Thoracic aorta (tissue), 2 donors: ENCODE results near the gene USH2A. TPM values are rescaled to one million over a fixed set of nuclear protein-coding genes. Genes with fewer than 3 reads are reported as not detected.

Source experiments
- ATAC-seq: fragments of 150-250 bp; one replicate; pipeline ENCODE4 v1.8.0; 2017; ENCODE audit warnings: low read depth; ENCODE audit not compliant: insufficient number of reproducible peaks, low FRiP score
- DNase-seq: peaks from one replicate; pipeline ENCODE4 v3.0.0-alpha.2; 2020; ENCODE audit warnings: low spot score
- H3K27ac ChIP-seq, 2 donors: fragments of 200-600 bp; sonication (generic); 1 replicate in 1 of 2; 2 replicates in 1 of 2; pipeline ENCODE4 v1.5.1; 2016; ENCODE audit warnings: mild to moderate bottlenecking in 2 of 2, moderate library complexity in 2 of 2
- H3K27me3 ChIP-seq: fragments of 200-600 bp; sonication (generic); replicated peaks from 2 replicates; pipeline ENCODE4 v1.6.0; 2016; ENCODE audit warnings: mild to moderate bottlenecking; ENCODE audit not compliant: insufficient read depth
- H3K36me3 ChIP-seq: fragments of 200-600 bp; sonication (generic); one replicate; pipeline ENCODE4 v1.5.1; 2016
- H3K4me1 ChIP-seq, 2 donors: fragments of 200-600 bp; sonication (generic); 1 replicate in 1 of 2; 2 replicates in 1 of 2; pipeline versions ENCODE4 v1.5.1 to v1.6.0; 2016; ENCODE audit warnings: low read depth in 2 of 2, mild to moderate bottlenecking in 1 of 2; ENCODE audit not compliant: control insufficient read depth in 1 of 2
- H3K4me3 ChIP-seq: fragments of 200-600 bp; sonication (generic); 2 replicates; pipeline ENCODE4 v1.5.1; 2016; ENCODE audit warnings: mild to moderate bottlenecking
- H3K9me3 ChIP-seq: fragments of 200-600 bp; sonication (generic); 2 replicates; pipeline ENCODE4 v1.5.1; 2016
- total RNA-seq, 2 donors: library from RNA; depleted of rRNA; stranded (reverse); fragments of >200 nt; gene quantifications; one replicate each; pipeline versions ENCODE4 v1.1.0 to v1.2.3, GENCODE V29; 2016
- TF ChIP-seq, protein P1 (sequence below): fragments of 200-600 bp; sonication (generic); IDR thresholded peaks from one replicate; pipeline ENCODE4 v1.5.1; 2019; ENCODE audit warnings: antibody characterized with exemption

USH2A gene
- total RNA-seq, 2 donors from 2014 or later, result not detected

- no peak overlapping the region for H3K27ac ChIP-seq
- TF ChIP-seq, protein P1, sequence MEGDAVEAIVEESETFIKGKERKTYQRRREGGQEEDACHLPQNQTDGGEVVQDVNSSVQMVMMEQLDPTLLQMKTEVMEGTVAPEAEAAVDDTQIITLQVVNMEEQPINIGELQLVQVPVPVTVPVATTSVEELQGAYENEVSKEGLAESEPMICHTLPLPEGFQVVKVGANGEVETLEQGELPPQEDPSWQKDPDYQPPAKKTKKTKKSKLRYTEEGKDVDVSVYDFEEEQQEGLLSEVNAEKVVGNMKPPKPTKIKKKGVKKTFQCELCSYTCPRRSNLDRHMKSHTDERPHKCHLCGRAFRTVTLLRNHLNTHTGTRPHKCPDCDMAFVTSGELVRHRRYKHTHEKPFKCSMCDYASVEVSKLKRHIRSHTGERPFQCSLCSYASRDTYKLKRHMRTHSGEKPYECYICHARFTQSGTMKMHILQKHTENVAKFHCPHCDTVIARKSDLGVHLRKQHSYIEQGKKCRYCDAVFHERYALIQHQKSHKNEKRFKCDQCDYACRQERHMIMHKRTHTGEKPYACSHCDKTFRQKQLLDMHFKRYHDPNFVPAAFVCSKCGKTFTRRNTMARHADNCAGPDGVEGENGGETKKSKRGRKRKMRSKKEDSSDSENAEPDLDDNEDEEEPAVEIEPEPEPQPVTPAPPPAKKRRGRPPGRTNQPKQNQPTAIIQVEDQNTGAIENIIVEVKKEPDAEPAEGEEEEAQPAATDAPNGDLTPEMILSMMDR, result no peak
- no peaks in the 10 kb centered on the region for H3K27me3 ChIP-seq
- no peak for ATAC-seq
- no peaks in the 10 kb centered on the region for H3K36me3 ChIP-seq
- DNase-seq, result no peak
- H3K4me1 ChIP-seq, result no peaks in the 10 kb centered on the region
- H3K4me3 ChIP-seq, result no peak overlapping the region
- no peaks in the 10 kb centered on the region for H3K9me3 ChIP-seq
Measured at GRCh38 chr1:216194721-216195120, 228.5 kb downstream of the USH2A start.

GRCh38 chr1:216193839-216194443 lies 229.3 kb downstream of the USH2A start:
- ATAC-seq (no peak), DNase-seq (no peak)
- TF ChIP-seq, protein P1, result no peak
- Histone ChIP-seq H3K27ac (no peak overlapping the region), H3K36me3 (no peaks in the 10 kb centered on the region), H3K4me3 (no peak overlapping the region), H3K27me3 (no peaks in the 10 kb centered on the region), H3K4me1 (no peaks in the 10 kb centered on the region), H3K9me3 (no peaks in the 10 kb centered on the region)

DNA sequence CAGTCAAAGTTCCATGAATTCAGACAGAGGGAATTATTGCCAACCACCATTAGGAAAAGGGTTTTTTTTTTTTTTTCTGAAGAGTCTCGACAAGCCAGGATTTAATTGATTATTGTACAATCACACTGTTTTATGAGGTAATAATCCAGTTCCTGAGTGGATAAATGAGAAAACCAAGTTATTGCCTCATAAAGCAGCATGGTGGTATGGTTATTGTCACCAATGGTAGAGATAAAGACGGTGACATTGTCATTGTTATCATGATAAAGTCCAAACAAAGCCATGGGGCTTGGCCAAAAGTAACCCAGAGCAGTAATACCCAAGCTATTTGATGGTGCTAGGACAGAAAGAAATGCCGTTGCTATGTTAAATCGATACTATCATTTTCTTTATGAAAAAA lies 232.8 kb downstream of the USH2A start:
- Histone ChIP-seq H3K4me3 (no peak overlapping the region), H3K9me3 (no peaks in the 10 kb centered on the region), H3K36me3 (no peaks in the 10 kb centered on the region), H3K27me3 (no peaks in the 10 kb centered on the region), H3K27ac (no peak overlapping the region), H3K4me1 (no peaks in the 10 kb centered on the region)
- DNase-seq, result no peak
- TF ChIP-seq, protein P1, result no peak
- ATAC-seq, result no peak

GRCh38 chr1:216186816-216187215 lies 236.4 kb downstream of the USH2A start:
- ATAC-seq (no peak), DNase-seq (no peak)
- TF ChIP-seq, protein P1, result no peak
- no peaks in the 10 kb centered on the region for H3K36me3 ChIP-seq
- H3K27me3 ChIP-seq, result no peaks in the 10 kb centered on the region
- no peaks in the 10 kb centered on the region for H3K9me3 ChIP-seq
- H3K4me1 ChIP-seq, result peaks cover 4 to 9% of the 10 kb centered on the region in 2 donors
- no peak overlapping the region for H3K27ac ChIP-seq
- H3K4me3 ChIP-seq, result no peak overlapping the region

- TF ChIP-seq, protein P1, result no peak
- DNase-seq, result no peak
- no peaks in the 10 kb centered on the region for H3K9me3 ChIP-seq
- no peak for ATAC-seq
- H3K27ac ChIP-seq, result no peak overlapping the region
- H3K4me3 ChIP-seq, result no peak overlapping the region
- no peaks in the 10 kb centered on the region for H3K36me3 ChIP-seq
- peaks cover 4 to 9% of the 10 kb centered on the region in 2 donors for H3K4me1 ChIP-seq
- no peaks in the 10 kb centered on the region for H3K27me3 ChIP-seq
Measured at GRCh38 chr1:216186141-216186540, 237.1 kb downstream of the USH2A start.
